ENCODE results near the gene APOBEC3A. TPM values are rescaled to one million over a fixed set of nuclear protein-coding genes. Genes with fewer than 3 reads are reported as not detected.
A peak's percentile ranks its signal among the peaks of the same experiment; 100 is the strongest.

Gene APOBEC3A
- total and polyA plus RNA-seq, 2 of the 8 experiments (the other 6 are each of a cell fraction or from before 2014, with no cell fraction given) = not detected

DNA sequence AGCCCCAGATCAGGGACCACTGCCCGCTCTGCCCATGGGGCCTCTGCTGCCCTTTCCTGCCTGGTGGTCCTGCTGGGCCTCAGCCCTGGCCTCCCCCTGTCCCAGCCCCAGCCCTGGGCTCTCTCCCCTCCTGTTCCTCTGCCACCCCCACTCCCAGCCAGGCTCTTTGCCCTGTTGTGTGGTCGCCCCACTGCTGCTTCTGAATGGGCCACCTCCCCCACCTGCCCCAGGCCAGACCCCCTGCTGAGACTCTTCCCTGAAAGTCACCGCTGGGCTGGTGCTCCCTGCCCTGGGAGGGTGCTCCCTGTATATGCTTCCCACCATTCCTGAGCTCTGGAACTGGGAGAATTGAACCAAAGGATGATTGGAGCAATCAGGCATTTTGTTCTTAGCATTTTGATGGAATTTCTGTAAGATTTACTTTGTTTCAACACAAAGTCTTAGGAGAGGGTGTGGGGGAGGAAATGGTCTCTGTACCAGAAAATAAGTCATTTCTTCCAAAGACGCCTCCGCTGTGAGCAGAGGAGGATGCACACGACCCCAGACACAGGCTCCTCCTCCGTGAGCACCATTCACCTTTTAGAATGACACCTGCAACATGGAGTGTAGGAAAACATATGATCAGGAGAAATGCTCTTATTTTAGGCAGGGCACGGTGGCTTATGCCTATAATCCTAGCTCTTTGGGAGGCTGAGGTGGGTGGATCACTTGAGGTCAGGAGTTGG, 29.9 kb downstream of the APOBEC3A start:
- CTCF ChIA-PET (ENCODE audit: partially characterized antibody) = interaction anchor here (0.9 to 1.7 kb wide), 3 partner anchors 16 to 60 kb away, joined by 3 to 4 read pairs (median 4); no protein-coding TSS in a partner anchor
- Histone ChIP-seq H3K23ac (ENCODE audit: insufficient read length) (no peak overlapping the region), H2BK15ac (ENCODE audit: low read length) (no peak overlapping the region), H3K4me1 (replicated peaks in 1 of 4; ENCODE audit: control insufficient read depth in 3 of 4, insufficient read depth in 4 of 4, low read length in 3 of 4) (peaks cover 0 to 9% (median 0%) of the 10 kb centered on the region in 4 experiments; a peak in 3 of 7 replicates), H3K9ac (replicated peaks in 1 of 4; ENCODE audit: extremely low read depth in 1 of 4, low read depth in 3 of 4, low read length in 3 of 4) (no peak overlapping the region), H3K27me3 (replicated peaks in 1 of 4; ENCODE audit: control insufficient read depth in 3 of 4, extremely low read depth in 1 of 4, insufficient read depth in 3 of 4, low read length in 3 of 4) (no peaks in the 10 kb centered on the region), H2AK5ac (ENCODE audit: low read depth, low read length) (no peak overlapping the region), H3K4me2 (ENCODE audit: insufficient read depth in 1 of 2, low read depth in 2 of 2, low read length in 2 of 2) (no peak overlapping the region), H4K20me1 (replicated peaks in 1 of 2; ENCODE audit: control insufficient read depth in 1 of 2, insufficient read depth in 2 of 2, low read length in 2 of 2) (no peaks in the 10 kb centered on the region), H4K5ac (ENCODE audit: insufficient read length, low read depth, low read length) (no peak overlapping the region), H3K56ac (replicated peaks; ENCODE audit: insufficient read length, low read depth, low read length) (no peak overlapping the region), H4K91ac (replicated peaks; ENCODE audit: insufficient read length, low read length) (no peak overlapping the region), H3K4me3 (ENCODE audit: extremely low read depth in 1 of 4, insufficient read depth in 2 of 4, low read depth in 3 of 4, low read length in 4 of 4) (no peak overlapping the region), H2BK120ac (replicated peaks; ENCODE audit: low read depth, low read length) (no peak overlapping the region), H3K18ac (ENCODE audit: extremely low read depth, low read length) (no peak overlapping the region; the same call in 1 of the 2 replicates), H3K4ac (replicated peaks; ENCODE audit: insufficient read length, low read depth, low read length) (no peak overlapping the region), H3K14ac (ENCODE audit: insufficient read length) (no peak overlapping the region), H4K8ac (ENCODE audit: extremely low read depth, insufficient read depth, low read length) (peak overlapping the region; percentile 63; the same call in 1 of the 2 replicates), H2BK12ac (ENCODE audit: low read depth, low read length) (0 out of 2 replicates have a peak overlapping the region, but pooled peaks have one; percentile 60), H3K36me3 (ENCODE audit: control insufficient read depth in 2 of 4, insufficient read depth in 4 of 4, low read length in 3 of 4) (peaks cover 0 to 5% (median 0%) of the 10 kb centered on the region in 4 experiments; a peak in 2 of 8 replicates), H3K9me3 (ENCODE audit: insufficient read depth in 2 of 2, low read depth in 1 of 2, low read length in 1 of 2) (peaks cover 7 to 14% of the 10 kb centered on the region in 2 experiments), H2AFZ (ENCODE audit: low read length) (no peak overlapping the region), H2BK5ac (ENCODE audit: low read depth, low read length) (no peak overlapping the region), H3K79me2 (ENCODE audit: control insufficient read depth in 1 of 2, insufficient read depth in 2 of 2, low read length in 2 of 2) (no peaks in the 10 kb centered on the region), H3K79me1 (ENCODE audit: low read depth, low read length) (no peaks in the 10 kb centered on the region), H3K27ac (ENCODE audit: low read depth, low read length) (no peak overlapping the region), H3K23me2 (ENCODE audit: low read depth, low read length) (no peaks in the 10 kb centered on the region), H2BK20ac (ENCODE audit: low read length) (no peak overlapping the region)
- TF ChIP-seq BACH1 (IDR thresholded peaks at IDR 0.05; ENCODE audit: low read length) (no peak), HDAC2 (IDR thresholded peaks at IDR 0.05; ENCODE audit: borderline replicate concordance in 1 of 2, low read depth in 2 of 2, low read length in 2 of 2) (no peak), CBX8 (IDR thresholded peaks at IDR 0.05; ENCODE audit: borderline replicate concordance, low read depth, low read length) (no peak), SIX5 (IDR thresholded peaks at IDR 0.05; ENCODE audit: low read depth, low read length) (no peak)
- POLR2A ChIA-PET (ENCODE audit: partially characterized antibody) = no interaction called here
- 75% methylated on average over 7 of the region's 8 CpGs; no CpG with 5 or more reads in 1 of the 2 experiments for WGBS, 2 experiments (ENCODE audit: extremely low coverage in 1 of 2, insufficient coverage in 1 of 2, insufficient read length in 1 of 2, insufficient replicate concordance in 2 of 2, low coverage in 1 of 2, low lambda C conversion rate in 2 of 2, missing lambda C conversion rate in 1 of 2)
- DNase-seq (ENCODE audit: low read depth in 1 of 2, low spot score in 2 of 2) (no peak), FAIRE-seq (no peak)
